SH-SY5Y (cell line): Measurements from ENCODE around the gene TRAP1.

Source experiments
- GATA2 ChIP-seq: IDR thresholded peaks from 2 replicates; pipeline ENCODE4 v1.6.1; 2011; ENCODE audit warnings: mild to moderate bottlenecking, low read depth, low read length
- GATA3 ChIP-seq: IDR thresholded peaks from 2 replicates; pipeline ENCODE4 v1.6.1; 2011; ENCODE audit warnings: low read depth, mild to moderate bottlenecking, low read length, moderate library complexity

The TRAP1 gene

DNA sequence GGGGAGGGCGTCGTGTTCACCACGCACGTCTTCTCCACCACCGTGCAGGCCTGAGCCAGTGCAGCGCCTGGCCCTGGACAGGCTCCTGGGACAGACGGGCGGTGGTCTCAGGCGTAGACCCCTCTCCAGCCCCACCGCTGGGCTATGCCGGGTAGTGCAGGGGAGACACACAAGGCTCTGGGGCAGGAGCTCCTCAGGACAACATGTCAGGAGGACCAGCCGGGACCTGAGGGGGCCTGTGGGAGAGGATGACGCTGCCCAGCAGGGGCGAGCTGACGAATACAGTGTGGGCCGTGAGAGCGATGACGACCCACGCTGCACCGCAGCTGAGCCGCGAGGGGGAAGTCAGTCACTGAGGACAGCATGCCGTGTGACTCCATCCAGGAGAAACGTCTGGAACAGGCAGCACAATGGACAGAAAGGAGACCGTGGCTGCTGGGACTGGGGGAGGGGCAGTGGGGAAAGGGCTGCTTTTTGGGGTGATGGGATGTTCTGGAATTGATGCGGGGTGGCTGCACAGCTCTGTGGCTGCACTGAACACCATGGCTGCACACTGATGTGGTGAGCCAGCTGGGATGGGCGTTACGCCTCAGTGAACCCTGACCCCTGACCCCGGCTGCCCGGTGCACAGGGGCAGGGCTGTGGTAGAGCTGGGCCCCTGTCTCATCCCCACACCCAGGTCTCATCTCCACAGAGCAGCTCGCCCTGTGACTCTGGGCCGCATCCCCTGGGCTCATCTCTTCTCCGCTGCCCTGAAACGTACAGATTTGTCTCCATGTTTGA is 42.6 kb downstream of the TRAP1 start:
- TF ChIP-seq GATA3 (no peak), GATA2 (no peak)

- no peak for TF ChIP-seq GATA3
Observed at GRCh38 chr16:3673676-3674377, 43.5 kb downstream of the TRAP1 start.

- TF ChIP-seq GATA3 (no peak), GATA2 (no peak)
Observed at GRCh38 chr16:3673201-3673600, 44.1 kb downstream of the TRAP1 start.

GRCh38 chr16:3672571-3673041 is 44.7 kb downstream of the TRAP1 start:
- TF ChIP-seq GATA3 (no peak), GATA2 (no peak)

- TF ChIP-seq GATA2, result no peak
- no peak for TF ChIP-seq GATA3
Observed at GRCh38 chr16:3671424-3671823, 45.9 kb downstream of the TRAP1 start.

- TF ChIP-seq GATA2 (no peak), GATA3 (no peak)
Observed at GRCh38 chr16:3670711-3671110, 46.6 kb downstream of the TRAP1 start.

DNA sequence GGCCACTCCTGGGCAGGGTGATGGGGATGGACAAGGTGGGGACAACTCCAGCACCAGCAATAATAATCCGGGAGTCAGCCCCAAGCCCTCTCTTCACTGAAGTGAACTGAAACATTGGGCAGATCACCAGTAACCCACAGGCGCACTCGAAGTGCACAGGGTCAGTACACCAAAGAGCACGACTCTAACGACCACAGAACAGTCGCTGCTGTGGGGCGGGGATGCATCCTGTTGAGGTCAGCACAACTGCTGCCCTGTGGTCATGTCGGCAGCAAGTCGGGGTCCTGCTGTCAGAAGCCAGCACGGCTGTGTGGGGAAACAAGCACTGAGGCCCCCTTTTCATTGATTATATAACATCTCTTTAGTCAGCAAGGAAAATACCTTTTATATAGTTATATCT is 48.2 kb downstream of the TRAP1 start:
- TF ChIP-seq GATA3 (no peak), GATA2 (no peak)

DNA sequence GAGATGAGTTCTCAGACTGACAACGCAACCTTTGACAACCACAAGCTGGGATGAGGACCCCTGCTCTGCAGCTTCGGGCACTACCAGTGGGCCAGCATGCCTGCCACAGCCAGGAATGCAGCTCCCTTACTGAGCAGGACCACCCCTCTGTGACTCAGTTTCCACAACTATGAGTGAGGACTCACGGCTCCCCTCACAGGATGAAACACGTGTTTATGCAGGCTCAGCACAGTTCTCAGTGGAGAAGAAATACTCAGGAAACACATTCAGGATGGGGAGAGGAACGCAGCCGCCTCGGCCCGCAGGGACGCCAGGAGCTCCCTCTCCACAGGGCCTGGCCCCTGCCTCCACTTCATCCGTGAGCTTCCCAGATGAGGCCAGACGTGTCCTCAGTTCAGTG is 48.7 kb downstream of the TRAP1 start:
- TF ChIP-seq GATA2 (no peak), GATA3 (no peak)

- TF ChIP-seq GATA3 (no peak), GATA2 (no peak)
Observed at GRCh38 chr16:3665508-3665907, 51.8 kb downstream of the TRAP1 start.

DNA sequence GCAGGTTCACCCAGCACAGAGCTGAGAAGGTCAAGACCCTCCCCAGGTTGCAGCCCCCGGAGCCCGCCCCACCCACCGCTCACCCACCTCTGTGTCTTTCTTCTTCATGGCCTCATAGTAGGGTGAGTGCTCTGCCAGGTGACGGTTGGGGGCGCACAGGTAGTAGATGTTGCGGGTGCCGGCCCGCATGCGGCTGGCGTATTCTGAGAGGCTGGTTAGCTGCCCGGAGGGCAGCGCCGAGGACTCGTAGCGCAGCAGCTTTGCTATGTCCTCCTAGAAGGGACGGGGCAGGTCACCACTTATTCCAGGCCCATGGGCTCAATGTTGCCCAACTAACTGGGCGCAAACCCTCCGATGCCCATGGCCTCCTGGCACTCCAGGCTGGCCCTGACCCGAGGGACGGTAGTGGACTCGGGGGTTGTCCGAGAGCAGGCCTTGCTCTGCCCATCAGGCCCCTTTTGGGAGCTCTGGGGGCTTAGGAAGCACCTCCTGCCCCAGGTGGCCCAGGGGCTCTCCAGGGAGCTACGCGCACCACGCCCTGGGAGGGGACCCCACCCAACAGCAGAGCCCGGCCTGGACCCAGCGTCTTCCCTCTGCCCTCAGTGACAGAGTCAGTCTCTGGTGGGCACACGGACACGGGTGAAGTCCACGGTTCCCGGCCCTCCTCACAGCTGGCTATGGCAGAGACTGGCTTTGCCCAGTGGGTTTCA is 53.0 kb downstream of the TRAP1 start:
- TF ChIP-seq GATA3 (no peak), GATA2 (no peak)

- TF ChIP-seq GATA2 (no peak), GATA3 (no peak)
Observed at GRCh38 chr16:3662601-3663000, 54.7 kb downstream of the TRAP1 start.

- TF ChIP-seq GATA2, result no peak
- TF ChIP-seq GATA3, result no peak
Observed at GRCh38 chr16:3661922-3662321, 55.4 kb downstream of the TRAP1 start.

- TF ChIP-seq GATA3 (no peak), GATA2 (no peak)
Observed at GRCh38 chr16:3661311-3661710, 56.0 kb downstream of the TRAP1 start.

DNA sequence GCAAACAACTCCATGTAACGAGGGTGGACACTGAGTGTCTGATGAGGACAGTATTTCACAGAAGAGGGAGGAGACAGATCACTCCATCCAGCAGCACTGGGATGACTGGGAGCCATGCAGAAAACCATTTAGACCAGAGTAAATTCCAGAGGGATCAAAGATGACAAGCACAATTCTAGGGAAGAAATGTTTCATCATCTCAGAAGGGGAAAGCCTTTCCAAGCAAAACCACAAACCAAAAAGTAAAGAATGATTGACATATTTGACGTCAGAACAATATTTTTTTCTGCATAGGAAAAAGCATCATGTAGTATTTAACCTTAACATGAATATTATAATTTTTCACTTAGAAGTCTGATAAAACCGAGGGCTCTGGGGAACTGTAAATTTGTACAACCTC is 58.1 kb downstream of the TRAP1 start:
- TF ChIP-seq GATA2, result no peak
- TF ChIP-seq GATA3, result no peak
